ENCODE measurements around the gene RENBP.

DNA sequence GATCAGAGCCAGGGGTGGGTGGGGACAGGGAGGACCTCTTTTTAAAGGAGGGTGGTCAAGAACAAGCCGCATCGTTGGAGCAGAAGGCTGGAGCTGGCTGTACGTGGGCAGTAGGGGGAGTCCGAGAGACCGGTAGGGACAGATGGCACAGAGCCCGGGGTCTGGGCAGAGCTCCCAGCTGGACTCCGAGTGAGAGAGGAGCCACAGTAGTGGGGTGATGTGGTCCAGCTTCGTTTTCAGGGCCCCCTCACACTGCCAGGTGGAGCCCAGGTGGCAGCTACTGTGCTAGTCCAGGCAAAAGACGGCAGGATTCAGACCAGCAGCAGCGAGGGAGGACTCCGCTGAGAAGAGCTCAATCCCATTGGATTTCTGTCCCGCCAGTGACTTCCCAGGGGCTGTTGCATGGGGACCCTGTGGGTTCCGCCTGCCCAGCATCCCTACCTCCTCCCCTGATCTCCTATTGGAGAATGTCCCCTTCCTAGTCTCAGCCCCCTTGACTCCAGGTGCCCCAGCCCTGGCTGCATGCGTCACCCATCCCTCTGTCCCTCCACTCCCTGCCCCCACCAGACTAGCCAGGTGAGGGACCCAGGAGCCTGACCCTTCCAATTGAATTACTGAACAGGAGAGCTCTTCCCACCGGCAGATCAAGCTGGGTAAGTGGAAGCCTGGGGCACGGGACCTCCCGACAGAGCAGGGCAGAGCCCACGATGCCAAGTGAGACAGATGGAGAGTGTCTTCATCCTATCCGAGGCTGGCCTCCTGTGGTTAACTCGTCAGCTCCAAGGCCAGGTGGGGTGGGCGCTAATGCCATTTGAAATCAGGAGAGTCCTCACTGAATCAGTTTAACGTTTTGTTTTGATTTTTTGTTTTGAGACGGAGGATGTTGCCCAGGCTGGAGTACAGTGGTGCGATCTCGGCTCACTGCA is 21.2 kb downstream of the RENBP start:
- TF ChIP-seq REST (IDR thresholded peaks at IDR 0.05; ENCODE audit: insufficient read depth in 1 of 2, low read depth in 2 of 2, low read length in 2 of 2) (no peak), POLR2AphosphoS5 (IDR thresholded peaks at IDR 0.05; ENCODE audit: low read depth, low read length) (no peak)

Measured in PFSK-1 (cell line).